Measurements from ENCODE around the gene MAP3K20. TPM values are rescaled to one million over a fixed set of nuclear protein-coding genes. Genes with fewer than 3 reads are reported as not detected.

MAP3K20 gene
- total and polyA plus RNA-seq, 10 of the 15 experiments (the other 5 are each of a cell fraction or from before 2014, with no cell fraction given): 0.04 to 5.6 (median 2.3) TPM

- no peaks in the 10 kb centered on the region for H3K79me2 ChIP-seq (ENCODE audit: control insufficient read depth, insufficient read depth, low read length)
- DNase-seq (ENCODE audit: low read depth, low spot score) (no peak), FAIRE-seq (no peak), ATAC-seq (no peak)
- POLR2A ChIA-PET: no interaction called here
- peak overlapping the region; percentile 68 for H3K4me2 ChIP-seq (ENCODE audit: control insufficient read depth, insufficient read depth)
- no TSS peak for BruUV-seq (replicated peaks)
- WGBS (ENCODE audit: insufficient coverage, insufficient replicate concordance, low lambda C conversion rate, missing lambda C conversion rate): 57% methylated on average over 4 of the region's 4 CpGs
- no peaks in the 10 kb centered on the region for H4K20me1 ChIP-seq (ENCODE audit: control insufficient read depth, insufficient read depth)
- intact Hi-C loops (cut with micrococcal nuclease; ENCODE audit: unreplicated experiment): no loop called here
- RAD21 ChIA-PET (ENCODE audit: unreplicated experiment): no interaction called here
- no peak overlapping the region for H3K9ac ChIP-seq (ENCODE audit: control insufficient read depth, insufficient read depth, low read length)
- H3K9me3 ChIP-seq (replicated peaks; ENCODE audit: control insufficient read depth, insufficient read depth, low read length): no peaks in the 10 kb centered on the region; the same call in 2 of the 3 replicates
- in situ Hi-C loops (cut with MboI): no loop called here
- no peak overlapping the region for H3K4me3 ChIP-seq
- SMC1A ChIA-PET (ENCODE audit: uncharacterized antibody, unreplicated experiment): no interaction called here
- H3K27ac ChIP-seq (ENCODE audit: control insufficient read depth, insufficient read depth): no peak overlapping the region
- CTCF ChIA-PET: interaction anchor here (1.2 kb wide), 1 partner anchor 238 kb away, joined by 4 read pairs; no protein-coding TSS in a partner anchor
- H3K4me1 ChIP-seq (ENCODE audit: control insufficient read depth, insufficient read depth, low read length): peaks cover 9% of the 10 kb centered on the region
- peaks cover 0 to 3% of the 10 kb centered on the region in 2 experiments; a peak in 1 of 4 replicates for H3K36me3 ChIP-seq (ENCODE audit: control insufficient read depth in 2 of 2, insufficient read depth in 2 of 2, low read length in 1 of 2)
- H3K27me3 ChIP-seq (replicated peaks in 1 of 2; ENCODE audit: control insufficient read depth in 2 of 2, insufficient read depth in 2 of 2, low read length in 1 of 2): no peaks in the 10 kb centered on the region
- no peak for TF ChIP-seq GATAD2B (conservative IDR thresholded peaks at IDR 0.05; ENCODE audit: low read depth)
- no peak for TF ChIP-seq ZNF274 (IDR thresholded peaks at IDR 0.05; ENCODE audit: insufficient read depth, insufficient read length)
- no peak for TF ChIP-seq JUND (IDR thresholded peaks at IDR 0.05; ENCODE audit: low read depth, low read length)
- TF ChIP-seq REST (IDR thresholded peaks at IDR 0.05; ENCODE audit: low read depth, low read length): no peak
- no peak for TF ChIP-seq EED (IDR thresholded peaks at IDR 0.05; ENCODE audit: low read depth)
- H2AFZ ChIP-seq (ENCODE audit: control insufficient read depth, low read depth, low read length): peak overlapping the region; percentile 86
Observed at GRCh38 chr2:173264151-173264550, 188.5 kb downstream of the MAP3K20 start.
